Fibroblast of pulmonary artery (primary cell): Measurements from ENCODE around the gene TCF7L1.

ENCODE experiments used
- DNase-seq: peaks from one replicate; pipeline ENCODE4 v3.0.0-alpha.2; 2010; ENCODE audit warnings: low read depth
- H3K4me3 ChIP-seq: replicated peaks from 2 replicates; pipeline ENCODE4 v1.5.1; 2011; ENCODE audit warnings: low read depth, mild to moderate bottlenecking, control low read depth, low read length, moderate library complexity
- CTCF ChIP-seq: IDR thresholded peaks from 2 replicates; pipeline ENCODE4 v1.5.1; 2011; ENCODE audit warnings: mild to moderate bottlenecking, control low read depth, low read length, inconsistent platforms; ENCODE audit errors: missing control alignments

TCF7L1 gene

GRCh38 chr2:85253890-85254289 lies 120.7 kb downstream of the TCF7L1 start:
- no peak overlapping the region for H3K4me3 ChIP-seq
- no peak for DNase-seq
- no peak for TF ChIP-seq CTCF

- H3K4me3 ChIP-seq = no peak overlapping the region
- TF ChIP-seq CTCF = no peak
These were observed 121.5 kb downstream of the TCF7L1 start for GRCh38 chr2:85254540-85255300.

DNA sequence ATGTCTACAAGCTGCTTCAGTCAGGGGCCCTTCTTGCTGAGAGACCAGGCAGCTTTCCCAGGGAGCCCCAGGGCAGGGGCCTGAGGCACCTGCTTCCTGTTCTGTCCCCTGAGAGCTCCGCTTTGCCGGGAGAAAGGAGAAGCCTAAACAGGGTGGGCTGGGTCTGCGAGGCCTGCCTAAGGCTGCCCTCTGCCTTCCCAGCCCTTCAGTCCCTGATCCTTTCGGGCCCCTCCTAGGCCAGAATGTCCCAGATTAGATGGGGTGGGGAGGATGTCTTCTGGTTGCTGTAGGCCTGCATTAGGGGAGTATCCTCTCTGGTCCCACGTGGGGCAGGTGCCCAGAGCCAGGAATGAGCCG lies 122.2 kb downstream of the TCF7L1 start:
- no peak overlapping the region for H3K4me3 ChIP-seq
- DNase-seq = no peak
- no peak for TF ChIP-seq CTCF

More at GRCh38 chr2:85254540-85255300, 121.5 kb downstream of the TCF7L1 start:
- no peak for DNase-seq

- peak; percentile 62 for DNase-seq
- no peak overlapping the region for H3K4me3 ChIP-seq
- TF ChIP-seq CTCF = no peak
These were observed 122.8 kb downstream of the TCF7L1 start for GRCh38 chr2:85255813-85256594.

- H3K4me3 ChIP-seq = no peak overlapping the region
- no peak for TF ChIP-seq CTCF
- no peak for DNase-seq
These were observed 124.3 kb downstream of the TCF7L1 start for GRCh38 chr2:85257359-85257969.

DNA sequence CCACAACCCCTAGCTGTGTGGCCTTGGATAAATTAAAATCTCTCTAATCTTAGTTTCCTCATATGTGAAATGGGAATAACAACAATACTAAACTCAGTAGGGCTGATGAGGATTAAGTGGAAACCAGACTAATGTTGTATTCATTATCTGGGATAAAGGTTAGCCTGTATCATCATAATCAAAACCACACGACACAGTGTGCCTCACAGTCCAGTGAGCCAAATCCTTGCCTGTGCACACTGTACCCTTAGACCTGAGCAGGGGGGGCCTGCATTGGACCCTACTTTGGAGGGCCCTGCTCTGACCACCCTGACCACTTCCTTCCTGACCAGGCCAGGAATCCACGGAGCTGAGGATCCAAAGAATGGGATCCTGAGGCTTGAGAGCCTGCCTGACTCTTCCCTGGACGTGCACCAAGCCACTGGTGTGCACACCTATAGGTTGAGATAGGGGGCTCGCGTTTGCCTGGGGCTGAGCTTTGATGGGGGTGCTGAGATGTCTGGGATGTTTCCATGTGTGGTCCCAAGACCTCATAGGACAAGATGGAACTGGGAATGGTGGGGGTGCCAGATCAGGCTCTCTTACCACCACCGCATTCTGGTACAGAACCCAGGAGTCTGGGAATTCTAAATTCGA lies 124.9 kb downstream of the TCF7L1 start:
- H3K4me3 ChIP-seq = no peak overlapping the region
- TF ChIP-seq CTCF = no peak
- DNase-seq = no peak
